RWPE2 (cell line): ENCODE measurements around the gene DLG2.

Source experiments
- ATAC-seq: fragments of 200-7000 bp; cut with Tn5 transposase; 3 replicates; pipeline ENCODE4 v1.9.1; 2021; ENCODE audit warnings: low read depth
- DNase-seq: peaks from one replicate; pipeline ENCODE4 v3.0.0-alpha.2; 2020; ENCODE audit warnings: low spot score
- H3K27ac ChIP-seq: fragments of 450-650 bp; 2 replicates; pipeline ENCODE4 v1.5.1; 2017; ENCODE audit warnings: mild to moderate bottlenecking; ENCODE audit not compliant: poor library complexity, severe bottlenecking
- H3K27me3 ChIP-seq: fragments of 250-450 bp; sonication (Bioruptor Pico); 2 replicates; pipeline ENCODE4 v1.5.1; 2021; ENCODE audit warnings: mild to moderate bottlenecking, moderate library complexity; ENCODE audit not compliant: insufficient read depth, poor library complexity, severe bottlenecking
- H3K36me3 ChIP-seq: fragments of 250-450 bp; sonication (Bioruptor Pico); 2 replicates; pipeline ENCODE4 v1.5.1; 2020; ENCODE audit warnings: low read depth, mild to moderate bottlenecking, moderate library complexity
- H3K4me1 ChIP-seq: fragments of 250-450 bp; sonication (Bioruptor Pico); 2 replicates; pipeline ENCODE4 v1.5.1; 2021; ENCODE audit warnings: mild to moderate bottlenecking, moderate library complexity; ENCODE audit not compliant: insufficient read depth, poor library complexity, severe bottlenecking
- H3K4me3 ChIP-seq: fragments of 250-450 bp; sonication (Bioruptor Pico); 2 replicates; pipeline ENCODE4 v1.5.1; 2021; ENCODE audit warnings: mild to moderate bottlenecking, moderate library complexity; ENCODE audit not compliant: severe bottlenecking
- H3K9me3 ChIP-seq: fragments of 250-450 bp; sonication (Bioruptor Pico); 2 replicates; pipeline ENCODE4 v1.5.1; 2021; ENCODE audit warnings: mild to moderate bottlenecking, moderate library complexity; ENCODE audit not compliant: severe bottlenecking
- CTCF ChIP-seq: fragments of 450-650 bp; IDR thresholded peaks from one replicate; pipeline ENCODE4 v1.5.1; 2017; ENCODE audit warnings: mild to moderate bottlenecking, moderate library complexity; ENCODE audit not compliant: poor library complexity, severe bottlenecking

DLG2 gene

GRCh38 chr11:84247129-84247528 is 1380.0 kb downstream of the DLG2 start:
- no peak overlapping the region for H3K4me3 ChIP-seq
- H3K36me3 ChIP-seq: no peaks in the 10 kb centered on the region
- no peak overlapping the region for H3K27ac ChIP-seq
- no peaks in the 10 kb centered on the region for H3K27me3 ChIP-seq
- DNase-seq: no peak
- no peaks in the 10 kb centered on the region for H3K4me1 ChIP-seq
- no peaks in the 10 kb centered on the region for H3K9me3 ChIP-seq
- TF ChIP-seq CTCF: no peak
- no peak for ATAC-seq

- H3K4me3 ChIP-seq: no peak overlapping the region
- H3K9me3 ChIP-seq: no peaks in the 10 kb centered on the region
- no peak for DNase-seq
- H3K27me3 ChIP-seq: no peaks in the 10 kb centered on the region
- ATAC-seq: no peak
- H3K4me1 ChIP-seq: no peaks in the 10 kb centered on the region
- no peak for TF ChIP-seq CTCF
- H3K27ac ChIP-seq: no peak overlapping the region
- H3K36me3 ChIP-seq: no peaks in the 10 kb centered on the region
Measured at GRCh38 chr11:84243629-84244263, 1383.4 kb downstream of the DLG2 start.

- TF ChIP-seq CTCF: no peak
- no peak overlapping the region for H3K4me3 ChIP-seq
- no peaks in the 10 kb centered on the region for H3K27me3 ChIP-seq
- DNase-seq (no peak), ATAC-seq (no peak)
- H3K27ac ChIP-seq: no peak overlapping the region
- H3K36me3 ChIP-seq: no peaks in the 10 kb centered on the region
- H3K9me3 ChIP-seq: no peaks in the 10 kb centered on the region
- no peaks in the 10 kb centered on the region for H3K4me1 ChIP-seq
Measured at GRCh38 chr11:84241343-84242131, 1385.6 kb downstream of the DLG2 start.

GRCh38 chr11:84240847-84241246 is 1386.3 kb downstream of the DLG2 start:
- no peaks in the 10 kb centered on the region for H3K36me3 ChIP-seq
- TF ChIP-seq CTCF: no peak
- DNase-seq (no peak), ATAC-seq (no peak)
- no peak overlapping the region for H3K4me3 ChIP-seq
- H3K9me3 ChIP-seq: no peaks in the 10 kb centered on the region
- no peaks in the 10 kb centered on the region for H3K4me1 ChIP-seq
- no peak overlapping the region for H3K27ac ChIP-seq
- no peaks in the 10 kb centered on the region for H3K27me3 ChIP-seq

- DNase-seq: no peak
Measured at GRCh38 chr11:84236436-84236835, 1390.7 kb downstream of the DLG2 start.

More at GRCh38 chr11:84236436-84236835, 1390.7 kb downstream of the DLG2 start:
- H3K4me1 ChIP-seq: no peaks in the 10 kb centered on the region
- TF ChIP-seq CTCF: no peak
- no peak overlapping the region for H3K4me3 ChIP-seq
- ATAC-seq: no peak
- H3K9me3 ChIP-seq: no peaks in the 10 kb centered on the region
- no peak overlapping the region for H3K27ac ChIP-seq
- no peaks in the 10 kb centered on the region for H3K27me3 ChIP-seq
- no peaks in the 10 kb centered on the region for H3K36me3 ChIP-seq
